Occipital lobe (tissue), 3 donors: ENCODE measurements around the gene HELQ. TPM values are rescaled to one million over a fixed set of nuclear protein-coding genes. Genes with fewer than 3 reads are reported as not detected.

Experiments
- DNase-seq: peaks from one replicate; lab custom pipeline; 2025; lab: John Stamatoyannopoulos, UW
- small RNA-seq: library from RNA; depleted of rRNA; stranded (forward); fragments of <200 nt; gene quantifications from one replicate; pipeline ENCODE3, GENCODE V24; 2014
- total RNA-seq: library from RNA; depleted of rRNA; stranded (reverse); fragments of >200 nt; gene quantifications from one replicate; pipeline ENCODE4 v1.2.3, GENCODE V29; 2014

HELQ gene
- total RNA-seq, 1 donor from 2014 or later = 19.8 TPM

DNA sequence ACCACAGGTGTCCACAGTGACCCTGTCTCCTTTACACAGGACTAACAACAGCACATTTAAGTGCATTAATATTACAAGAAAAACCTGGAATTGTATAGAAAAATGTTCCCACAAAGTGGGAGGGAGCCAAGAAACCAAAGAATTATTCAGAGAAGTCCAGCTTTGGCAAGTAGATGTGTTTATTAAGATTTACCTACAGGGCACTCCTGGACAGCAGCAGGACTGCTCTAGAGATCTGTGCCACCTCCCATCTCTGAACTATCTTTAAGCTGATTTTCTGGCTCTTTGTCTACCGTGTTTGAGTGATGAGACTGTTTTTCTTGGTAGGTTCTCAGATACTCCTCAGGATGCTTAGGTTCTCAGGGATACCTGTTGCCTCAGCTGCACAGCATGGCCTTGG lies 82.7 kb downstream of the HELQ start:
- no peak for DNase-seq

DNA sequence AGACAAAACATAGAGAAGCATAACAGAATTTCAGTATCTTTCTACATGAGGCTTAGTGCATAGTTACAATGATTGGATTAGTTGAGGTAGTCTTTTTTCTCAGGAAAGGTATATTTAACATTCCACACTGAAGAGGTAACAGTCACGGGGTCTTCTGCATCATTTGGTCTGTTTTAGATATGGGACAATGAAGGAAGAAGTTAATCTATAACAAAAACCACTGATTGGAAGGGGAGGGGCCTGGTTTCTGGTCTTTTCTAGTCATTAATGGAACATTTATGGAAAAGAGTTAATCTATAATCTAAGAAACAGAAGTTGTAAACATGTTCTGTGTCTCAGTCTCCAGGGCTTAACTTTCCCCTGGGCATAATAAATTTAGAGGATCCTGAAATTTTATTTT lies 83.7 kb downstream of the HELQ start:
- no peak for DNase-seq

DNA sequence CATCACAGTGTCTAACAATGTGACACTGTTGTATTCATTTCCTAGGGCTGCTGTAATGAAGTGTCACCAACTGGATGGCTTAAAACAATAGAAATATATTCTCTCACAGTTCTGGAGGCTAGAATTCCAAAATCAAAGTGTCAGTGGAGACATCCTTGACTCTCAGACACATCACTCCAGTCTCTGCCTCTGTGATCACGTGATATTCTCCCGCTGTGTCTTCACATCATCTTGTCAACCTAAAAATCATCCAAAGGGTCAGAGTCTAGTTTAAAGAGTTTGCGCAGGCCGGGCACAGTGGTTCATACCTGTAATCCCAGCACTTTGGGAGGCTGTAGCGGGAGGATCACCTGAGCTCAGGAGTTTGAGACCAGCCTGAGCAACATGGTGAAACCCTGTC lies 84.4 kb downstream of the HELQ start:
- no peak for DNase-seq

GRCh38 chr4:83370640-83370906 lies 85.0 kb downstream of the HELQ start:
- no peak for DNase-seq

DNA sequence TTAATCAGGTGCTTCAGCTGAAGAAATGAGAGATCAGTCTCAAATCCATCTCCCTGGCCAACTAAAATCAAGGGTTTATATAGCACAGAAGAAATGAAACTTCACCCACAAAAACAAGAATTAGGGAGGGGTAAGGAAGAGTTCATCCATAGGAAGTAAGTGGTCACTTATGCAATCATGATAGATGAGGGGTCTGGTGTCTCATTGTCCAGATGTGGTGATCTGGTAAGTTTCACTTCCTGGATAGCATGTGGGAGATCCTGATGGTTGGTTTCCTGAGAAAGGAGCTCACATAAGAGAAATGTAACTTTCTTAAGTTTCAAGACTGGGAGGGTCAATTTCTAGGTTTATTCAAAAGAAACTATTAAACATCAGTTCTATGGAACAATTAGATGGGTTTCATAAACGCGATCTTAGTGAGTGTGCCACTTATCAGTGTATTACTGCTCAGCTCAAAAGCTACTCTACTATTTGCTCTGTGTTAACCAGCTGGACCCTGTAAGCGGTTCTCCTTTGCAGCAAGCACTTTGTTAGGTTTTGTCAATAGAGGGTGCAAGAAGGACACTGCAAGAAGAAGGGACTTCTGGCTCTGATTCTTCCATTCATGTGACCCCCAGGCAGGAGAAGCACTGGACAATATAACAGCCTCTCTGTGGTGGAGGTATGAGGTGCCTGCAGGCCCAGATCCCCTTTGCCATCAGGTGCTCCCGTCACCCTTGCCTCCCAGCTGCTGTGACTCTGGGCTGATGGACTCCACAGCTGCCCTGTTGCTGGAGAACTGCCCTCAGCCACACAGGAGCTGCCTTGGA lies 85.6 kb downstream of the HELQ start:
- DNase-seq = no peak

GRCh38 chr4:83364312-83364711 lies 91.3 kb downstream of the HELQ start:
- DNase-seq = no peak

DNA sequence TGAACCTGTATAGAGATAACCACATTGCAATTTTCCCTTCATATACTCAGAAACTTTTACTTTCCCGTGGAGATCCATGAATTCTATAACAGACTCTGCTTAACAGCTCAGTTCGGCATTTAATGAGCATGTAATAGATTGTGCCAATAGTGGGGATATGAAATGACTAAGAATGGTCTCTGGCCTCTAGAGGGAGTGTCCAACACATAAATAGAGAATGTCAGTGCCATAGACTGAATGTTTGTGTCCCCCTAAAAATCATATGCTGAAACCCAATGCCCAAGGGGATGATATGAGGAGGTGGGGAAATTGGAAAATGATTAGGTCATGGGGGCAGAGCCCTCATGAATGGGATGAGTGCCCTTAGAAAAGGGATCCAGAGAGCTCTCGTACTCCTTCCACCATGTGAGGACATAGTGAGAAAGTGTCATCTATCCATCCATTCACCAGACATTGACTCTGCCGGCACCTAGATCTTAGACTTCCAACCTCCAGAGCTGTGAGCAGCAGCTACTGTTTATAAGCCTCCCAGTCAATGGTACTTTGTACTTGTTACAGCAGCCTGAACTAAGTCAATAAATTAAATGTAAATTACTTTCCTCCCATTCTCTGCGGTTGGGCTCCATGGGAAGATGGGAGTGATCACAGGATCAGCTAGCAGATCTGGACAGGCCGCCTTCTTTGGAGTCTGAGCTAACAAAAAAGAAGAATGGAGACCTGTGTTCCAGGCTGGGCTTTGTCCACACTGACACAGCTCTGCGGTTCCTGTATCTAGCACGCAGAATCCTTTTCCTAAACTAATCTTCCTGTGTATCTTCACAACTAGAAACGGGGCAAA lies 92.9 kb downstream of the HELQ start:
- no peak for DNase-seq

DNA sequence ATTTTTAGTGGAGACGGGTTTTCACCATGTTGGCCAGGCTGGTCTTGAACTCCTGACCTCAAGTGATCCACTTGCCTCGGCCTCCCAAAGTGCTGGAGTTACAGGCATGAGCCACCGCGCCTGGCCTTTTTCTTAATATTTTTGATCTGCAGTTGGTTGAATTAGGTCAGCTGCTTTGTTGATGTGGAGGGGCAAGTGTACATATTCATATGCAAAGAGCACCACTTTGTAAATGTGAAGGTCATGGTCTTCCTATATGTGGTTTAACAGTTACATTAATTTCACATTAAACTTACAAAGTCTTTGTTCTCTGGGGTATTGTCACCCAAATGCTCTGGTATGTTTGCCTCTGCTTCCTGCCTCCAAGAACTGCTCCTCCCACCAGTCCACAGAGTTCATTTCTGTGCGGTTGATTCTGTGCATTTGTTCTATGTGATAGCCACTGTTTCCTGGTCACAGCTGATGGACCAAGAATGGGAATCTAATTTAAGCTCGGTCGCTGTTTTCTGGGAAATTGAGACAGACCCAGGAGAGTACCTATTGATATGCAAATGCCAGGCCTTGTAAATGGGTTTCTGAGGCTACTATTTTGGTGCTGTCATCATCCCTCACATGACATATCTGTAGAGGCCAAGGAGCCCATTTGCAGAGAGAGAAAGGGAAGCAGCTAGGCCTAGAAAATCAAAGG lies 94.1 kb downstream of the HELQ start:
- no peak for DNase-seq

- no peak for DNase-seq
Observed at GRCh38 chr4:83360018-83360417, 95.6 kb downstream of the HELQ start.

- no peak for DNase-seq
Observed at GRCh38 chr4:83358410-83358809, 97.2 kb downstream of the HELQ start.

Small RNAs within 50 kb of the gene (small RNA-seq; reads per million reads assigned to genes)
- not detected for gene AC114781.5

Other genes with a start within 250 kb of the HELQ start
- gene COQ2, start 171.0 kb downstream of the HELQ start, total RNA-seq = 13.4 TPM
- gene HPSE, start 121.0 kb downstream of the HELQ start, total RNA-seq = 1.6 TPM
- gene MRPS18C, start 235 bp upstream of the HELQ start, total RNA-seq = 32.6 TPM
- gene ABRAXAS1, start 29.3 kb upstream of the HELQ start, total RNA-seq = 7.3 TPM
- not detected for gene GPAT3, start 80.3 kb upstream of the HELQ start, total RNA-seq